SK-N-SH (cell line): ENCODE measurements around the gene BTNL2.

ENCODE experiments used
- CTCF ChIP-seq: fragments of 200-600 bp; sonication (generic); IDR thresholded peaks from 2 replicates; pipeline ENCODE4 v1.6.1; 2017; ENCODE audit warnings: antibody characterized with exemption, mild to moderate bottlenecking, moderate library complexity
- EP300 ChIP-seq, 2 experiments: IDR thresholded peaks; 2 replicates each; pipeline versions ENCODE4 v1.4.0 to v1.6.1; 2012; ENCODE audit warnings: borderline replicate concordance in 1 of 2, low read depth in 1 of 2, low read length in 1 of 2
- EZH2phosphoT487 ChIP-seq: fragments of 200-600 bp; sonication (generic); IDR thresholded peaks from 2 replicates; pipeline ENCODE4 v1.6.1; 2017; ENCODE audit warnings: low read depth, mixed run types, mild to moderate bottlenecking, antibody characterized with exemption, moderate library complexity, borderline replicate concordance
- POLR2AphosphoS5 ChIP-seq: IDR thresholded peaks from 2 replicates; pipeline ENCODE4 v1.6.1; 2012; ENCODE audit warnings: low read depth, low read length
- TAF1 ChIP-seq: IDR thresholded peaks from 2 replicates; pipeline ENCODE4 v1.6.1; 2012; ENCODE audit warnings: low read depth, mild to moderate bottlenecking, low read length, moderate library complexity, borderline replicate concordance
- USF1 ChIP-seq: IDR thresholded peaks from 2 replicates; pipeline ENCODE4 v1.4.0; 2012; ENCODE audit warnings: low read depth, borderline replicate concordance

- TF ChIP-seq CTCF = no peak
- no peak for TF ChIP-seq EZH2phosphoT487
- no peak for TF ChIP-seq USF1
- TF ChIP-seq TAF1 = no peak
- TF ChIP-seq EP300 (IDR thresholded peaks at IDR 0.05; ENCODE audit: borderline replicate concordance in 1 of 2, low read depth in 1 of 2, low read length in 1 of 2) = no peak
- TF ChIP-seq POLR2AphosphoS5 = no peak
Observed at GRCh38 chr6:32396028-32396427, 11.0 kb downstream of the BTNL2 start.
